Measurements from ENCODE around the gene ATXN7.

The ATXN7 gene

DNA sequence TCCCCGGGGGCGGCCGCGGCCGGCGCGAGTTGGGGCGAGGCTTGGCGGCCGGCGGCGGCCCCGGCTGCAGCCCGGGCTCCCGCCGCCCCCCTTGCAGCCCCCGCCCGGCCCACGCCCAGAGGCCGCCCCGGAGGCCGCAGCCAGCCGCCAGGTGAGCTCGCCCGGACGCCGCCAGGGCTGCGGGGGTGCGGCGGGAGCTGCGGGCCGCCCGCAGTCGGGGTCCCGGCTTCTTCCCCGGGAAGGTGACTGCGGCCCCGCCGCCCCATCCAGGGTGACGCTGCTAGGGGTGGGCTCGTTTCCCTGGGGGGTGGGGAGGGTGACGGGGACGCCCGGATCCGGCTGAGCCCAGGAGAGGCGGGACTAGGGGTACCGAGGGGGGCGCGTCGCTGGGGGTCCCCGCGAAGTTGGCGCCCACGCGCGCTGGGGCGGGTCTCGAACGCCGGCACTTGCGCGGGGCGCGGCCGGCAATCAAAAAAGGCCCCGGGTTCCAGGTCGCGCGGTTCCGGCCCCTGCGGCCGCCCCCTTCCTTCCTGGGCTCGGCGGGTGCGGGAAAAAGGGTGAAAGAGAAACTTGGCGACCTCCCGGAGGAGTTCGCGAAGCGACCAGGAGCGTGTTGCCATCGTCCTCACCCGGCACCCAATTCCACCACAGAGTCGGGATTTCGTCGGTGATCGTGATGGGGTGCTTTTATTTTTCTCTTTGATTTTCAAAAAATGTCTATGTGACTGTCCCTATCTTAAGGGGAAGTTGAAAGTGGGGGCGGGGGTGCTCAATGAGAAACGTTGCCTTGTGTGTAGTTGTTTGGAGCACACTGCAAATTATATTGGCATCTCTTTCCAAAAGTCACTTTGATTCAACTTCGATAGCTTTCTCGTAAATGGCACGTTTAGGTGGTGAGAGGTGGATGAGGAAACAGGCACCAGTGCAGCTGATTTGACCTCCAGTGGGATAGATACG is 619 bp downstream of the ATXN7 start:
- peak; percentile 2 to 30 (median 7) for DNase-seq (ENCODE audit: low read depth in 3 of 3)

- DNase-seq (ENCODE audit: low read depth in 3 of 3): no peak
Observed at GRCh38 chr3:63864965-63865327, 1.3 kb downstream of the ATXN7 start.

- no peak for DNase-seq (ENCODE audit: low read depth in 3 of 3)
Observed at GRCh38 chr3:63867225-63867624, 3.6 kb downstream of the ATXN7 start.

DNA sequence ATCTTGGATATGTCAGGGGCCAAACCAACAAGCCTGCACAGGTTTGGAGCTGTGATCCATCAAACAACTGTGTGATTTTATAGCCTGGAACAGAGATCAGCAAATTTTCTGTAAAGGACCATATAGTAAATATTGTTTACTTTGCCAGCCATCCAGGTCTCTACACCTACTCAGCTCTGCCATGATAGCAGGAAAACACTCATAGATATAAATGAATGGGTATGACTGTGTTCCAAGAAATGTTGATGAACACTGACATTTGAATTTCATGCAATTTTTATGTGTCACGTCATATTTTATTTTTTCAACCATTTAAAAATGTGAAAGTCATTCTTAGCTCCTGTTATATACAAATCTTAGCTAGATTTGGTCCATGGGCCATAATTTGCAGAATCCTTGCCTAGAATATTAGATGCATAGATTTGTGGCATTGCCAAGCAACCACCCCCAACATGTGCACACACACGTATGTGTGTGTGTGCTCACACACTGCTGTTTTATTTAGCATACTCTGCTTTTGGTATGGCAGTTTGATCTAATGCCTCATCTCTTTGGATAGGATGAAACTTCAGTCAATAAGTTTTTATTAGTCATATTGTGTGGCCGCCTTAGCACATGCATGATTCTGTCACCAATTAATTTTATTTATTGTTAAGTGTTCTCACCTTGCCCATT is 6.4 kb downstream of the ATXN7 start:
- DNase-seq (ENCODE audit: low read depth in 3 of 3): no peak

DNA sequence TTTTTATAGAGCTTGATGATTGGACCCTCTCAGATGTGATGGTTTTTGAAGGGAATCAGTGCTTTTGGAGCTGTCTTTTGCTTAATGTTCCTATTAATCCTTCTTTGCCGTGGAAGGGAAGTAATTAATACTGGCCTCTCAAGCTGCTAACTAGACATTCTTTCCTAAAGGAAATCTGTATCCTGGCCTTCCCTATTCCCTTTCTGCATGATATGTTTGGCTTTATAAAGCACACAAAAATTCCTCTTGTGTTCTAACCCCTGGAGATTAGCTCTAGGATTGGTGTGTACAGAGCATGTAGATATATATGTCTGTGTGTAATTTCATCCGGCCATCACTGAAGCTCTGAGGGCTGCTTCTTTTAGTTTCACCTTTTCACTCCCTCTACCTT is 6.9 kb downstream of the ATXN7 start:
- no peak for DNase-seq (ENCODE audit: low read depth in 3 of 3)

- DNase-seq (ENCODE audit: low read depth in 3 of 3): no peak
Observed at GRCh38 chr3:63872135-63872924, 8.7 kb downstream of the ATXN7 start.

DNA sequence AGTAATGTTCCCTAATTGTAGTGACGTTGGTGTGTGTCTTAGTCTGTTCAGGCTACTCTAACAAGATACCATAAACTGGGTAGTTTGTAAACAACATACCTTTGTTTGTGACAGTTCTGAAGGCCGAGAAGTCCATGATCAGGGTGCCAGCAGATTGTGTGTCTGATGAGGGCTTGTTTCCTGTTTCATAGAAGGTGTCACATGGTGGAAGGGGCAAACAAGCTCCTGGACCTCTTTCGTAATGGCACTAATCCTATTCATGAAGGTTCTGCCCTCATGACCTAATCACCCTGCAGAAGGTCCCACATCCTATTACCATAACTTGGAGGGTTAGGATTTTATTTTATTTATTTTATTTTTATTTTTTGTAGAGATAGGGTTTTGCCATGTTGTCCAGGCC is 11.1 kb downstream of the ATXN7 start:
- no peak for DNase-seq (ENCODE audit: low read depth in 3 of 3)

DNA sequence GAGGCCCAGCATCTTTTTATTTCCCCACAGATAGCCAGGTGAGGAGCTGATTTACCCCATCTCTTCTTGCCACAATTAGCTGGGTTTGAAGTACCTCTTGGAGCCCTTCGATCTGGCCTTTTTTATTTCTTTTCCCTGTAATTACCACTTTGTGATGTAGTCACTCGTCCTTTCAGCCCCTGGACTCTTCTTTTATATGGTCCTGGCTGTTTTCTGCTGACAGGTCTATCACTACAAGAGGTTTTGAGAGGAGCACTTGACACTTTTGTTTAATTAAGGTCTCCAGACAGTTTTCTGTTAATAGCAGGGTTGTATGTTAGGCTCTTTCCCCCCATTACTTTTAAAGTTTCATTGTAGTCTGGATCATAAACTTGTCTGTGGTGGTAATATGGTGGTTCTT is 11.8 kb downstream of the ATXN7 start:
- no peak for DNase-seq (ENCODE audit: low read depth in 3 of 3)

DNA sequence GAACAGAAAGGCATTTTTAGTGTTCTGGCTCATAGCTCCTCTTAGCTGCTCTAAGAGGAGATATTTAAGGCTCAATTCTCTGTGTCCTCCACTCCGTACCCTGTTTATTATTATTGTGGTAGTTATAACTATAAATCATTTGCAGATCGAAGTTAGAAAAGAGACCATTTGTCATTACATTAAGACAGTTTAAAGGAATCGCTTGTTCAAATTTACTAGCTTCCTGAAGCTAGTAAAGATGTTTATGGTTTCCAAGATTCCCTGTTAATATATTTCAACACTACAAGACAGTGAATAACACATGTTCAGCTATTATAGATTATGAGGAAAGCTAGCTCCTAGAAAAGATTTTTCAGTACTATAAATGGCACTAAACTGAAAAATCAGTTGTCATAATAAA is 12.6 kb downstream of the ATXN7 start:
- DNase-seq (ENCODE audit: low read depth in 3 of 3): no peak

DNA sequence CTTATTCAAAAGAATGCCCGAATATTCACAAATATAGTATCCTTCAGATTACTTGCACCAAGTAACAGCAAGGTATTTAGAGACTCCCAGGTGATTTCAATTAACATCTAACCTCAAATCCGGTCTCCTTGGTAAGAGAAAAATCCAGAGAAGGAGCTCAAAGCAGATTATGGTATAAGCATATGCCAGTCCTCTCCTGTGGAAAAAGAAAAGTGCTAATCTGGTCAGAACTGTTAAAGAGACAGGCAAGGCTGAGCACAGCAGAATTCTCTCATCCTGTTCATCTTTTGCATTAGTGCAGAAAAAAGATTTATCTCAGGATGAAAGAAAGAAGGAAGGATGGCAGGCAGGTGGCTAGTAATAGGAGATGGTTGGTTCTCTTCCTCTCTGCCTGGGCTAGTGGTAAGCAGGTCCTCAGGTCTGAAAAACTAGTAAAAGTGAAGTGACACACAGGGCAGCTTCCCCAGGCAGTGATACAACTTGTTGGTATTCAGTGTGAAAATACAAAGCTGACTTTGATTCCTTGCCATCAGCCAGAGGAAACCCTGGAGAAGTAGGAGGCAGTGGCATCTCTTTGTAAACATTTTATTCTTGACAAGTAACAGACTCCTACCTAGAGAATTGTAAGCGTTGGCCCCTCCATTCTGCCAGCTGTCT is 14.2 kb downstream of the ATXN7 start:
- no peak for DNase-seq (ENCODE audit: low read depth in 3 of 3)

DNA sequence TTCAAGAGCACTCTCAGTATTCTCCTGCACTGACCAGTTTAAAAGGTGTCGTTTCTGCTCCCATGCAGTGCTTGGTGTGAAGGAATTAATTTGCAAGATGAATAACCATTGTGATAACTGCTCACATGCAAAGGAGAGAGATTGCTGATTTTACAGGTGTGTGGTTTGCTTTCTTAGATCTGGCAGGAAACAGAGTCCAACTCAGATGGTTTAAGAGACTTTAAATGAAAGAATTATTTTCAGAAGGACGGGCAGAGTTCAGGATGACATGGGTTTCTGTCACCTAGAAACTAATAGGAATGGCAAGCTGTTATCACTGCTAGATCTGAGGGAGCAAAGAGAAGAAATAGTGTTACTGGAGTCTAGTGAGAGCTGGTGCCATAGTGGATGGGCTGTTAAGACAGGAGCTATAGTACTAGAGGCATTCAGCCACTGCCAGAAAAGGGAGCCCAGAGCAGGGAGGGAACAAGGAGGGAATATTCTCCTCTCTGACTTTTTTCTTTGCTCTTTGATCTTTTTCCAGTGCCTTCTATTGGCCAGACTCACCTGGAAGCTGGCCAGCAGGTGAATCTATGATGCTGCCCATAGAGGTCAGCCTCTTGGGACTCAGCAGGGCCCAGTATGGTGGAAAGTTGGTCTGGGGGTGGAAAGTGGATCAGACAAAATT is 14.9 kb downstream of the ATXN7 start:
- DNase-seq (ENCODE audit: low read depth in 3 of 3): no peak

DNA sequence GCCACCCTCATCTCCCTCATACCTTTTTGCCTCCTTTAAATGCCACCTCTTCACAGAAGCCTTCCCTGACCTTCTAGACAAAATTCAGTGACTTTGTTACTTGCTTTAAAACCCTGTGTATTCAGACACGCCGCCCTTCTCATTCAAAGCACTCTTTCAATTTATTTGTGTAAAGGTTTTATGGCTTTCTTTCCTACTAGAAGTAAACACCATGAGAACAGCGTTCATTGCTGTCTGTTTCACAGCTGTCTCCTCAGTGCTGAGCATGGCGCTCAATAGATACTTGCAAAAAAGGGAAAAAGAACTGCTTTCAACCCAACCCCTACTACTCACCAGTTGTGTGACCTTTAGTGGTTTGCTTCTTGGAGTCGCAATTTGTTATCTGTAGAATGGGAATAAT is 17.0 kb downstream of the ATXN7 start:
- no peak for DNase-seq (ENCODE audit: low read depth in 3 of 3)

DNA sequence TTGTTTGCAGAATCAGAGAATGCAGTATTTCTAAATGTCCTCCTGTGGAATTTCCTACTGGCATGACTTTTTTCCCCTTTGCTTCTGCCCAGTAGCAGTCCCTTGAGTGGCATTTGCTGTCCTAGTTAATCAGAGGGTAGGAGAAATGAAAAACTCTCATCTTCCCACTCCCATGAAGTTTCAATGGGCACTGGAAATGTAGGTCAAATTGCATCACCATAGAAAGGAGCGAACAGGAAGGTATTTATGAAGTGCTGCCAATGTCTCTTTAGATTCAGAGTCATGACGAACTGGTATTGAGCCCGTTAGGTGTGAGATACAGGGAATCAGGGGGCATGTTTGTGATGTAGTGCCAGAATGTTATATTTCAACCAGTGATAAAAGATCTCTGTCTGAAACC is 23.2 kb downstream of the ATXN7 start:
- DNase-seq (ENCODE audit: low read depth in 3 of 3): no peak

DNA sequence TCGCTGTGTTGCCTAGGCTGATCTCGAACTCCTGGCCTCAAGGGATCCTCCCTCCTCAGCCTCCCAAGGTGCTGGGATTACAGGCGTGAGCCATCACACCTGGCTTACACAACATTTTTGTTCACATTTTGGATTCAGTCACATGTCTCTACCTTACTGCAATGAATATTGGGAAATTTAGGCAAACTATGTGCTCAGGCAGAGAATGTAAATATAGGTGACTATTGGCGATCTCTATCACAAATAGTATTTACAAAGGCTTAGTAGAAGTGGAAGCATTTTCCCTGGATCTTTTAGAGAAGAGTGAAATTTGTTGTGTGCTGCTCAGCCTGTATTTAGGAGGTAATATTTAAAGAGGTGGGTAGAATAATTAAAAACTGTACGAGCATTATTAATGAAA is 27.9 kb downstream of the ATXN7 start:
- no peak for DNase-seq (ENCODE audit: low read depth in 3 of 3)

GRCh38 chr3:63892773-63893352 is 29.2 kb downstream of the ATXN7 start:
- no peak for DNase-seq (ENCODE audit: low read depth in 3 of 3)

GRCh38 chr3:63895422-63896189 is 31.9 kb downstream of the ATXN7 start:
- no peak for DNase-seq (ENCODE audit: low read depth in 3 of 3)

GRCh38 chr3:63896332-63897030 is 32.8 kb downstream of the ATXN7 start:
- DNase-seq (ENCODE audit: low read depth in 3 of 3): no peak

DNA sequence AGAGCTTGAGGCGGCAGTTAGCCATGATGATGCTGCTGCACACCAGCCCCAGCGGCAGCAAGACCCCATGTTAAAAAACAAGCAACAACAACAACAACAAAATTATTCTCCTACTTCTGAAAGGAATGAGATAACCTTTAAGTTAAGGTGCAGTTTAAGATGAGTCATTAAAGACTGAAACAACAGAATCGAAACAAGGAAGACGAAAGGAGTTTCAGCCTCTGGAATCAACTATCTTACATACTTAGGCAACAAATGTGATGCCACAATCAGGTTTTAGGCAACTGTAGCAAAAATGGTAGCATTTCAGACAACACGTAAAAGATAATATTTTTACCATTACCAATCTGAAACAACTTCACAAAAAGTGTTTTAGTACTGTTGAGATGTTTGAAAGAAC is 36.3 kb downstream of the ATXN7 start:
- no peak for DNase-seq (ENCODE audit: low read depth in 3 of 3)

- no peak for DNase-seq (ENCODE audit: low read depth in 3 of 3)
Observed at GRCh38 chr3:63900459-63900858, 36.8 kb downstream of the ATXN7 start.
